Caco-2 (cell line): ENCODE results near the gene TFIP11. TPM values are rescaled to one million over a fixed set of nuclear protein-coding genes. Genes with fewer than 3 reads are reported as not detected.

Experiments used
- Bru-seq: library from RNA; stranded (reverse); fragments of 400-500 nt; gene quantifications from one replicate; lab custom pipeline; 2021; lab: Mats Ljungman, UMichigan
- BruChase-seq, 2 experiments: library from RNA; stranded (reverse); fragments of 400-500 nt; gene quantifications; one replicate each; lab custom pipeline; 2021; lab: Mats Ljungman, UMichigan
- BruUV-seq: library from RNA; stranded (reverse); fragments of 400-500 nt; replicated peaks from 2 replicates; lab custom pipeline; 2021; lab: Mats Ljungman, UMichigan
- CTCF ChIA-PET: fragments of 300-600 bp; sonication (Branson Sonifier 250); formaldehyde crosslinking; loops from one replicate; lab custom pipeline; 2022; ENCODE audit warnings: antibody characterized with exemption; lab: Charles Lee
- POLR2A ChIA-PET: fragments of 300-600 bp; sonication (Branson Sonifier 250); formaldehyde crosslinking; loops from one replicate; lab custom pipeline; 2022; ENCODE audit warnings: antibody characterized with exemption; lab: Charles Lee
- DNase-seq, 2 experiments: peaks; one replicate each; pipeline versions ENCODE4 v3.0.0 to v3.0.0-alpha.2; 2020 to 2022
- H3K27me3 ChIP-seq: replicated peaks from 2 replicates; pipeline ENCODE4 v1.6.0; 2011; ENCODE audit warnings: low read length; ENCODE audit not compliant: control insufficient read depth, insufficient read depth
- H3K36me3 ChIP-seq: 2 replicates; pipeline ENCODE4 v1.5.1; 2011; ENCODE audit warnings: low read length; ENCODE audit not compliant: control insufficient read depth, insufficient read depth
- H3K4me1 ChIP-seq: fragments of 250-450 bp; sonication (Bioruptor Pico); 2 replicates; pipeline ENCODE4 v1.5.1; 2020; ENCODE audit warnings: mild to moderate bottlenecking
- H3K4me3 ChIP-seq: 2 replicates; pipeline ENCODE4 v1.5.1; 2011; ENCODE audit warnings: low read depth, mild to moderate bottlenecking, control low read depth, low read length
- H3K9me3 ChIP-seq: fragments of 250-450 bp; sonication (Bioruptor Pico); 2 replicates; pipeline ENCODE4 v1.5.1; 2020; ENCODE audit warnings: mild to moderate bottlenecking, moderate library complexity
- H3K27ac Mint-ChIP-seq: one replicate; pipeline ENCODE4 v1.8.0; 2022; ENCODE audit warnings: mixed read lengths; ENCODE audit not compliant: unreplicated experiment
- H3K27me3 Mint-ChIP-seq: one replicate; pipeline ENCODE4 v1.8.0; 2022; ENCODE audit warnings: mixed read lengths; ENCODE audit not compliant: insufficient read depth, unreplicated experiment
- H3K36me3 Mint-ChIP-seq: one replicate; pipeline ENCODE4 v1.8.0; 2022; ENCODE audit warnings: mild to moderate bottlenecking, mixed read lengths; ENCODE audit not compliant: insufficient read depth, unreplicated experiment
- H3K4me1 Mint-ChIP-seq: one replicate; pipeline ENCODE4 v1.8.0; 2022; ENCODE audit warnings: low read depth, mixed read lengths; ENCODE audit not compliant: unreplicated experiment
- H3K4me3 Mint-ChIP-seq: one replicate; pipeline ENCODE4 v1.8.0; 2022; ENCODE audit warnings: mild to moderate bottlenecking, moderate library complexity, mixed read lengths; ENCODE audit not compliant: unreplicated experiment
- H3K9me3 Mint-ChIP-seq: one replicate; pipeline ENCODE4 v1.8.0; 2022; ENCODE audit warnings: mixed read lengths; ENCODE audit not compliant: unreplicated experiment
- intact Hi-C: fragments of 100-400 bp; cut with micrococcal nuclease; formaldehyde crosslinking; loops from one replicate; pipeline ENCODE4 v1.10.0; 2022; ENCODE audit not compliant: unreplicated experiment
- long read RNA-seq: library from polyadenylated mRNA; stranded (forward); transcript quantifications from one replicate; pipeline ENCODE4 v2.0.0, GENCODE V29; 2022
- total RNA-seq: library from RNA; stranded (reverse); gene quantifications from 2 replicates; pipeline ENCODE4 v1.2.3, GENCODE V29; 2022
- TF ChIP-seq, protein P1 (sequence below), 2 experiments: fragments of 200-600 bp in 1 of 2; IDR thresholded peaks; 1 replicate in 1 of 2; 2 replicates in 1 of 2; pipeline versions ENCODE4 v1.5.1 to v1.8.0; 2011 to 2022; ENCODE audit warnings: antibody characterized with exemption in 1 of 2, control low read depth in 1 of 2, inconsistent platforms in 1 of 2, low read depth in 1 of 2, low read length in 1 of 2, mild to moderate bottlenecking in 1 of 2, moderate library complexity in 1 of 2; ENCODE audit not compliant: insufficient read depth in 1 of 2, severe bottlenecking in 1 of 2, unreplicated experiment in 1 of 2

Gene TFIP11
- total RNA-seq (27.4 and 27.7 TPM in 2 replicates), Bru-seq, nascent RNA (percentile 69 among the genes with signal in this experiment), BruChase-seq, experiment 1, labeled RNA remaining after a 2-hour chase (percentile 70 among the genes with signal in this experiment), BruChase-seq, experiment 2, labeled RNA remaining after a 6-hour chase (percentile 68 among the genes with signal in this experiment)
- long read RNA-seq, transcript TFIP11-203 (14 exons, 2,974 nt), result minor isoform, 12 of 73 reads
- long read RNA-seq, transcript TFIP11-204 (15 exons, 3,586 nt), result major isoform, 36 of 73 reads
- long read RNA-seq, partial matches to known transcripts, result 9 of 73 reads
- long read RNA-seq, other reads (novel, unspliced or antisense), result 16 of 73 reads

DNA sequence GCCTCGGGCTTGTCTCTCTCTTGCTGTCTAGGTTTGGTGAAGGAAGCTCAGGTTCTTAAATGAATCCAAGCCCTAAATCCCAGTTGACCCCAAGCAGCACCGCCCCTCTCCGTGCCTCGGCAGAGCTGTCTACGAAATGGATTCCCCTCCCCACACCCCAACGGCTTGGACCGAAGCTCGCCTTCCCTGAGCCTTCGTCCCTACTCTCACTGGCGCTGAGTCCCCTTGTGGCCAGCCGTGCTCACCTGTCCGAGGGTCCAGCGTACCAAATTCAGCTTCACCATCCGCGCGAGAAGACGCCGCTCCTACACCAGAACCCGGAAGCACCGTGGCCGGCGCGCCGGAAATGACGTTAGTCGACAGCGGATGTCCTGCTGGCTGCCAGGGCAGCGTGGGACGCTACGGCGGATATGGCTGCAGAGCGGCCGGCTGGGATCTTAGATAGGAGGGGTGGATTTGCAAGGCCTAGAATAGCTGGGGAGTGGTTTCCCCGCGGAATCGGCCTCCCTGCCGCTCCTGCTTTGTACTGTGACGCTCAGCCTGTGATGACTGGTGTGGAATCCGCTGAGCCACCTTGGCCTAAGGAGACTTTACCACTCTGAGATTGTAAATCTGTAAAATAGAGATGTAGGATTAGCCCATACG, at the start of gene TFIP11:
TFIP11 (minus strand) TSS at position 325 of the 645 bp plus-strand sequence. CDS start 2,201 bp downstream, outside the sequence.
- no peaks in the 10 kb centered on the region for H3K4me1 Mint-ChIP-seq
- H3K27me3 Mint-ChIP-seq, result no peaks in the 10 kb centered on the region
- H3K36me3 Mint-ChIP-seq, result peaks cover 23% of the 10 kb centered on the region
- Histone ChIP-seq H3K27me3 (no peaks in the 10 kb centered on the region), H3K9me3 (no peaks in the 10 kb centered on the region), H3K4me1 (no peaks in the 10 kb centered on the region; the same call in 1 of the 2 replicates), H3K36me3 (no peaks in the 10 kb centered on the region; the same call in 1 of the 2 replicates), H3K4me3 (peak within 1 kb of the TSS; percentile 81)
- H3K9me3 Mint-ChIP-seq, result no peaks in the 10 kb centered on the region
- TF ChIP-seq, protein P1, sequence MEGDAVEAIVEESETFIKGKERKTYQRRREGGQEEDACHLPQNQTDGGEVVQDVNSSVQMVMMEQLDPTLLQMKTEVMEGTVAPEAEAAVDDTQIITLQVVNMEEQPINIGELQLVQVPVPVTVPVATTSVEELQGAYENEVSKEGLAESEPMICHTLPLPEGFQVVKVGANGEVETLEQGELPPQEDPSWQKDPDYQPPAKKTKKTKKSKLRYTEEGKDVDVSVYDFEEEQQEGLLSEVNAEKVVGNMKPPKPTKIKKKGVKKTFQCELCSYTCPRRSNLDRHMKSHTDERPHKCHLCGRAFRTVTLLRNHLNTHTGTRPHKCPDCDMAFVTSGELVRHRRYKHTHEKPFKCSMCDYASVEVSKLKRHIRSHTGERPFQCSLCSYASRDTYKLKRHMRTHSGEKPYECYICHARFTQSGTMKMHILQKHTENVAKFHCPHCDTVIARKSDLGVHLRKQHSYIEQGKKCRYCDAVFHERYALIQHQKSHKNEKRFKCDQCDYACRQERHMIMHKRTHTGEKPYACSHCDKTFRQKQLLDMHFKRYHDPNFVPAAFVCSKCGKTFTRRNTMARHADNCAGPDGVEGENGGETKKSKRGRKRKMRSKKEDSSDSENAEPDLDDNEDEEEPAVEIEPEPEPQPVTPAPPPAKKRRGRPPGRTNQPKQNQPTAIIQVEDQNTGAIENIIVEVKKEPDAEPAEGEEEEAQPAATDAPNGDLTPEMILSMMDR (IDR thresholded peaks at IDR 0.05; ENCODE audit: insufficient read depth in 1 of 2, low read depth in 1 of 2, low read length in 1 of 2, severe bottlenecking in 1 of 2, unreplicated experiment in 1 of 2), result peak in 1 of 2 experiments; percentile 43
- BruUV-seq, result no TSS peak
- CTCF ChIA-PET, result interaction anchor here (1.0 kb wide), 1 partner anchor 22 kb away, joined by 3 read pairs; no protein-coding TSS in a partner anchor
- peak; percentile 93 to 94 for DNase-seq
- POLR2A ChIA-PET, result interaction anchor here (1.7 kb wide), 1 partner anchor 29 kb away, joined by 13 read pairs; the partner anchor contains the start of genes HPS4 and SRRD
- intact Hi-C loops, result no loop called here
- H3K4me3 Mint-ChIP-seq, result peak within 1 kb of the TSS; percentile 94
- H3K27ac Mint-ChIP-seq, result peak within 1 kb of the TSS; percentile 93

DNA sequence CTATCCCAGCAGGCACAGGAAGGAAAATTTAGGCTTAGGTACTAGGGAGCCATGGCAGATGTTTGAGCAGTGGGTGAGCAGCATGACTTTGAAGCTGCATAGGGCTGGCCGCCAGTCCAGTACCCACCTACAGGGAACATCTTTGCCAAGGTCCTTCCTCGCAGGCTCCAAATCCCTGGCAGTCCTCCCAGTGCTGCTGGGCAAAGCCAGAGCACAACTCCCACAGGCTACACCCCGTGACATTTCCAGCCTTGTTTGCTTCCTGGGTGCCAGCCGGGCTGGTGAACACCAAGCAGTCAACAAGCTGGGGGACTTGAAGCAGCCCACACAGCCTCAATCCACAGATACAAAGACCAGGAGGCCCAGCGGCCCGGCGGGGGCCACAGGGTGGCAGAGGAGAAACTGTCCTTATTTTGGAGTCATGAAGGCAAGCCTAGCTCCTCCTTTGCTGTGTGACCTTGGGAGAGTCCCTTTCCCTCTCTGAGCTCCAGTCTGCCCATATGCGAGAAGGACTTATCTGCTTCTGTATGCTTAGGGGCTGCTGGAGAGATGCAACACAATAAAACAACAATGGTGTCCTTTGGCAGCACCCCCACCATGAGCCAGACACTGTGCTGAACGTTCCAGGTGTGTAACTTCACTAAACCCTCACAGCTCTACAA, 49.6 kb upstream of the TFIP11 start:
- Histone ChIP-seq H3K9me3 (no peaks in the 10 kb centered on the region), H3K4me1 (no peaks in the 10 kb centered on the region), H3K4me3 (no peak overlapping the region), H3K36me3 (no peaks in the 10 kb centered on the region), H3K27me3 (no peaks in the 10 kb centered on the region)
- POLR2A ChIA-PET, result no interaction called here
- no peak for DNase-seq
- no TSS peak for BruUV-seq
- no peak overlapping the region for H3K4me3 Mint-ChIP-seq
- CTCF ChIA-PET, result no interaction called here
- TF ChIP-seq, protein P1 (IDR thresholded peaks at IDR 0.05; ENCODE audit: insufficient read depth in 1 of 2, low read depth in 1 of 2, low read length in 1 of 2, severe bottlenecking in 1 of 2, unreplicated experiment in 1 of 2), result no peak
- no peaks in the 10 kb centered on the region for H3K4me1 Mint-ChIP-seq
- no peaks in the 10 kb centered on the region for H3K9me3 Mint-ChIP-seq
- no peaks in the 10 kb centered on the region for H3K36me3 Mint-ChIP-seq
- intact Hi-C loops, result no loop called here
- H3K27me3 Mint-ChIP-seq, result no peaks in the 10 kb centered on the region
- no peak overlapping the region for H3K27ac Mint-ChIP-seq

DNA sequence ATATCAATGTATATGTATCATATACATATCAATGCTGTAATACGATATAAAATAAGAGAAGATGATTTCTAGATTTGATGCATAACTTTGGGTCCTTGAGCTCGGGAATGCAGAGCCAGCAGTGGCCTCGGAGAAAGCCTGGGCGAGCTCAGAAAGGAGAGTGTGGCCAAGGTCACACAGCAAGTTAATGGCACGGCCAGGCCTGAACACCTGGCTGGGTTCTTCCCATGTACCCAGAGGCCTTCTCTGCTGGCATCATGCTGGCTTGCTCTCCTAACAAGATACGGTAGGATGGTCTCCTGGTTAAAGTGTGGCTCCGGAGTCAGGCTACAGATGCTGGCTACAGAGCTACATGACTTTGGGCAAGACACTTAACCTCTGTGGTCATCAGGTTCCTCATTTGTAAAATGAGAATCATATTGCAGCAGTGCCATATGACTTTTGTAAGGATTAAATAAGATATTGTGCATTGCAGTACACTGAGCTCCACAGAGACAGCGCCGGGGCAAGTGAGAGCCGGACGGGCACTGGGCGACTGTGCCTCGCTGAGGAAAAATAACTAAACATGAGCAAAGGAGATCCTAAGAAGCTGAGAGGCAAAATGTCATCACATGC, 47.8 kb upstream of the TFIP11 start:
- H3K36me3 Mint-ChIP-seq, result no peaks in the 10 kb centered on the region
- ChIA-PET CTCF (no interaction called here), POLR2A (no interaction called here)
- BruUV-seq, result no TSS peak
- H3K27ac Mint-ChIP-seq, result no peak overlapping the region
- H3K9me3 ChIP-seq, result no peaks in the 10 kb centered on the region
- H3K9me3 Mint-ChIP-seq, result no peaks in the 10 kb centered on the region
- DNase-seq, result no peak
- H3K4me1 Mint-ChIP-seq, result no peaks in the 10 kb centered on the region
- no peak overlapping the region for H3K4me3 Mint-ChIP-seq
- H3K4me1 ChIP-seq, result no peaks in the 10 kb centered on the region
- H3K36me3 ChIP-seq, result no peaks in the 10 kb centered on the region
- TF ChIP-seq, protein P1 (IDR thresholded peaks at IDR 0.05; ENCODE audit: insufficient read depth in 1 of 2, low read depth in 1 of 2, low read length in 1 of 2, severe bottlenecking in 1 of 2, unreplicated experiment in 1 of 2), result no peak
- H3K27me3 ChIP-seq, result no peaks in the 10 kb centered on the region
- no peak overlapping the region for H3K4me3 ChIP-seq
- no peaks in the 10 kb centered on the region for H3K27me3 Mint-ChIP-seq
- intact Hi-C loops, result no loop called here
